ENCODE data around the gene OR6C2. TPM values are rescaled to one million over a fixed set of nuclear protein-coding genes. Genes with fewer than 3 reads are reported as not detected.

Gene OR6C2
- total and polyA plus RNA-seq, 2 experiments from 2014 or later: not detected

GRCh38 chr12:55467836-55468235 is 24.0 kb downstream of the OR6C2 start:
- Histone ChIP-seq H3K36me3 (replicated peaks; ENCODE audit: insufficient read depth, low read depth) (no peaks in the 10 kb centered on the region), H3K27ac (no peak overlapping the region), H3K79me2 (no peaks in the 10 kb centered on the region), H3K27me3 (no peaks in the 10 kb centered on the region), H3K4me2 (no peak overlapping the region), H3K4me3 (no peak overlapping the region), H3K9me3 (ENCODE audit: low read depth) (no peaks in the 10 kb centered on the region), H3K4me1 (ENCODE audit: insufficient read depth) (no peaks in the 10 kb centered on the region), H3K9me2 (replicated peaks; ENCODE audit: insufficient read depth) (no peaks in the 10 kb centered on the region), H4K20me1 (ENCODE audit: insufficient read depth, poor library complexity, severe bottlenecking) (no peaks in the 10 kb centered on the region), H2AFZ (no peak overlapping the region)
- no peak for TF ChIP-seq CTCF (IDR thresholded peaks at IDR 0.05; ENCODE audit: poor library complexity)
- TF ChIP-seq EZH2phosphoT487 (IDR thresholded peaks at IDR 0.05; ENCODE audit: low read depth, severe bottlenecking, unreplicated experiment): no peak
- no peak for TF ChIP-seq EZH2 (IDR thresholded peaks at IDR 0.05; ENCODE audit: borderline replicate concordance)
- WGBS (ENCODE audit: low lambda C conversion rate, missing lambda C conversion rate): 80% methylated on average over 2 of the region's 2 CpGs
- no peak for DNase-seq (ENCODE audit: low spot score)

- H3K36me3 ChIP-seq (replicated peaks; ENCODE audit: insufficient read depth, low read depth): no peaks in the 10 kb centered on the region
- H4K20me1 ChIP-seq (ENCODE audit: insufficient read depth, poor library complexity, severe bottlenecking): no peaks in the 10 kb centered on the region
- H3K4me2 ChIP-seq: no peak overlapping the region
- DNase-seq (ENCODE audit: low spot score): no peak
- H2AFZ ChIP-seq: no peak overlapping the region
- no peaks in the 10 kb centered on the region for H3K9me2 ChIP-seq (replicated peaks; ENCODE audit: insufficient read depth)
- H3K4me1 ChIP-seq (ENCODE audit: insufficient read depth): no peaks in the 10 kb centered on the region
- 61% methylated on average over 2 of the region's 2 CpGs for WGBS (ENCODE audit: low lambda C conversion rate, missing lambda C conversion rate)
- no peaks in the 10 kb centered on the region for H3K79me2 ChIP-seq
- no peak overlapping the region for H3K4me3 ChIP-seq
- no peaks in the 10 kb centered on the region for H3K27me3 ChIP-seq
- TF ChIP-seq EZH2 (IDR thresholded peaks at IDR 0.05; ENCODE audit: borderline replicate concordance) (no peak), CTCF (IDR thresholded peaks at IDR 0.05; ENCODE audit: poor library complexity) (no peak), EZH2phosphoT487 (IDR thresholded peaks at IDR 0.05; ENCODE audit: low read depth, severe bottlenecking, unreplicated experiment) (no peak)
- H3K9me3 ChIP-seq (ENCODE audit: low read depth): no peaks in the 10 kb centered on the region
- no peak overlapping the region for H3K27ac ChIP-seq
Measured at GRCh38 chr12:55469291-55469690, 25.4 kb downstream of the OR6C2 start.

GRCh38 chr12:55470088-55470829 is 26.4 kb downstream of the OR6C2 start, which contains the start of gene OR6C70:
Gene OR6C70, minus strand, starts transcription at chr12:55470138. Its CDS starts 0 bp downstream, at chr12:55470138.
- Histone ChIP-seq H3K27ac (no peak within 1 kb of the TSS), H3K4me1 (ENCODE audit: insufficient read depth) (no peaks in the 10 kb centered on the region), H3K9me2 (replicated peaks; ENCODE audit: insufficient read depth) (no peaks in the 10 kb centered on the region), H3K36me3 (replicated peaks; ENCODE audit: insufficient read depth, low read depth) (no peaks in the 10 kb centered on the region), H4K20me1 (ENCODE audit: insufficient read depth, poor library complexity, severe bottlenecking) (no peaks in the 10 kb centered on the region), H3K4me2 (no peak within 1 kb of the TSS), H2AFZ (no peak within 1 kb of the TSS), H3K9me3 (ENCODE audit: low read depth) (no peaks in the 10 kb centered on the region), H3K27me3 (no peaks in the 10 kb centered on the region), H3K4me3 (no peak within 1 kb of the TSS), H3K79me2 (no peaks in the 10 kb centered on the region)
- 72% methylated on average over 3 of the region's 3 CpGs for WGBS (ENCODE audit: low lambda C conversion rate, missing lambda C conversion rate)
- DNase-seq (ENCODE audit: low spot score): no peak
- TF ChIP-seq EZH2phosphoT487 (IDR thresholded peaks at IDR 0.05; ENCODE audit: low read depth, severe bottlenecking, unreplicated experiment): no peak
- no peak for TF ChIP-seq EZH2 (IDR thresholded peaks at IDR 0.05; ENCODE audit: borderline replicate concordance)
- no peak for TF ChIP-seq CTCF (IDR thresholded peaks at IDR 0.05; ENCODE audit: poor library complexity)

Measured in hepatocyte (in vitro differentiated cells).